ENCODE data around the gene DPYSL3. TPM values are rescaled to one million over a fixed set of nuclear protein-coding genes. Genes with fewer than 3 reads are reported as not detected.

DPYSL3 gene
- total RNA-seq, 2 experiments from 2014 or later: not detected

DNA sequence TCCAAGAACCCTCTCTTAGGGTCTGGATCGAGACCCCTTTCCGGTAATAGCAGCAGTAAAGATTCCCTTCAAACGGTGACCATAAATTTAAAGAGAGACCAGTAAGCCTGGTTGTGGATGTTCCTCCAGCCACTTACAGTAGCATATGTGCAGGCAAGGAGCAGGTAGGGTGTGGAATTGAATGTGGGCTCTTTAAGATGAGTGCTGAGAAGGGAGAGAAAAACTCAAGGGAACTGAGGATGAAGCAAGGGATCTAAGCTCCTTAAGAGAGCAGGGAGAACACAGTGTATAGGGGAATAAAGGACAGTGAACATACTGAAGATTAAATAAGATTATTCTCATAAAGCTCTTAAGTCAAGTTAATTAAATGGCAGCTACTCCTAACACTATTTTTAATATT, 51.3 kb downstream of the DPYSL3 start:
- Mint-ChIP-seq H3K36me3 (no peaks in the 10 kb centered on the region), H3K4me1 (ENCODE audit: low read depth) (peaks cover 2% of the 10 kb centered on the region), H3K9me3 (no peaks in the 10 kb centered on the region), H3K4me3 (no peak overlapping the region), H3K27ac (no peak overlapping the region), H3K27me3 (peaks cover 37% of the 10 kb centered on the region)
- ChIA-PET CTCF (no interaction called here), POLR2A (no interaction called here)
- no peak for DNase-seq
- intact Hi-C loops (cut with micrococcal nuclease): loop anchor here (10.0 kb wide), 1 partner anchor 366 kb away; no protein-coding TSS in a partner anchor

DNA sequence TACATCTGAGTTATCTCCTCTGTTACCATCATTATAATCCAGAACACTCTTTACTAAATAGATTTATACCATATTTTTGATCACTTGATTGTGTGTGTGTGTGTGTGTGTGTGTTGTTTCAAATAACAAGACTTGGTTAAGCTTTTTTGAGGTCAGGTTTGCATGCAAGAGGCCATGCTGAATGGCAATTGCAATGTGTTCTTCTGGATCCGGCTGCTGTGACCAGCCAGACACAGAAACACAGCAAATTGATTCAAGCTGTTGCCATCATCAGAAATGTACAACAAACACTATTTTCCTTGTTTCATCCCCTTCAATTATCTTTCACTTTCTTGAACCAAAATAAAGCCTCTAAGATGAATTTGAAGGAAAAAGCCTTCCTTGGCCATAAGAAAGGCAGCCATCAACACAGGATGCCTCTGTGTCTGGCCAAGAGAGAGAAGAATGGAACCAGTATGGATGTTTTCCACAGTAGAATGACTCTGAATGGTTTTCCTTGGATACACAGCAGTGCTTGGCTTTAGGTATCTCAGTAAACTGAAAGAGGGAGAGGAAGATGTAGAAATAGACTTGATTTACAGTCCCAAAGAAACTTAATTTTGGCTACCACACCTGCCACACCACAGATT, 53.9 kb downstream of the DPYSL3 start:
- Mint-ChIP-seq H3K9me3 (no peaks in the 10 kb centered on the region), H3K4me3 (no peak overlapping the region), H3K36me3 (no peaks in the 10 kb centered on the region), H3K4me1 (ENCODE audit: low read depth) (peaks cover 9% of the 10 kb centered on the region), H3K27ac (no peak overlapping the region), H3K27me3 (peaks cover 55% of the 10 kb centered on the region)
- CTCF ChIA-PET: no interaction called here
- no peak for DNase-seq
- intact Hi-C loops (cut with micrococcal nuclease): loop anchor here (2.0 to 10.0 kb wide), 2 partner anchors 123 to 369 kb away; no protein-coding TSS in a partner anchor
- POLR2A ChIA-PET: no interaction called here

DNA sequence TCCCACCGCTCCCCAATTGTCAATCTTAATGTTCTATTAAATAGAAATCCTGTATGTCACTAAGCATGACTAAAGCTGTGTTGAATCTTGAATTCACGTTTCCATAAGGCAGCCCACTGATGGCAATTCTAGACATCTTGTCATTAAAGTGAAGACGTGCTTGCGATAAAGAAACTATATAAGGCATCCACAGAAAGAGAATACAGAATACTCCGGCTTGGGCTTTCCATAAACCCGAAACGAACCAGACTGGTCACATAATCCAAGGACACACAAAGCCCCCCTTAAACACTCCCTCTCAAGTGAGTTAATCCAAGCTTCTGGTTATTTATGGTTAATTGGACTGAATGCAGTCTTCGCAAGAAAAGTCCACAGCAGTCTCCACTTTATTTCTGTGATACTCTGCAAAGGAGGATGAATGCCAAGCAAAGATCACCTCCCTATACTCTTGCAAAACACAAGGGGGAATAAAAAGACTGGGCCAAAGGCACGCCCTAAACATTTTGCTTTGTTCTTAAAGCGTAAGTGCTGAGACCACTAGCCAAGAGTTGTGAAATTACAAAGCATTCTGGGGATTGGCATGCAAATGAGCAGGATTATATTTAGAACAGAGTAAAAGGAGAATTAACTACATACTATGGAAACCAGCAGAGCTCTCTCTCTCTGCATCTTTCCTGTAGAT, 54.7 kb downstream of the DPYSL3 start:
- Mint-ChIP-seq H3K27ac (no peak overlapping the region), H3K27me3 (peaks cover 59% of the 10 kb centered on the region), H3K4me1 (ENCODE audit: low read depth) (peaks cover 9% of the 10 kb centered on the region), H3K9me3 (no peaks in the 10 kb centered on the region), H3K36me3 (no peaks in the 10 kb centered on the region), H3K4me3 (no peak overlapping the region)
- POLR2A ChIA-PET: no interaction called here
- intact Hi-C loops (cut with micrococcal nuclease): loop anchor here (2.0 to 10.0 kb wide), 2 partner anchors 124 to 370 kb away; no protein-coding TSS in a partner anchor
- DNase-seq: no peak
- CTCF ChIA-PET: interaction anchor here (1.4 kb wide), 1 partner anchor 10 kb away, joined by 5 read pairs; no protein-coding TSS in a partner anchor

DNA sequence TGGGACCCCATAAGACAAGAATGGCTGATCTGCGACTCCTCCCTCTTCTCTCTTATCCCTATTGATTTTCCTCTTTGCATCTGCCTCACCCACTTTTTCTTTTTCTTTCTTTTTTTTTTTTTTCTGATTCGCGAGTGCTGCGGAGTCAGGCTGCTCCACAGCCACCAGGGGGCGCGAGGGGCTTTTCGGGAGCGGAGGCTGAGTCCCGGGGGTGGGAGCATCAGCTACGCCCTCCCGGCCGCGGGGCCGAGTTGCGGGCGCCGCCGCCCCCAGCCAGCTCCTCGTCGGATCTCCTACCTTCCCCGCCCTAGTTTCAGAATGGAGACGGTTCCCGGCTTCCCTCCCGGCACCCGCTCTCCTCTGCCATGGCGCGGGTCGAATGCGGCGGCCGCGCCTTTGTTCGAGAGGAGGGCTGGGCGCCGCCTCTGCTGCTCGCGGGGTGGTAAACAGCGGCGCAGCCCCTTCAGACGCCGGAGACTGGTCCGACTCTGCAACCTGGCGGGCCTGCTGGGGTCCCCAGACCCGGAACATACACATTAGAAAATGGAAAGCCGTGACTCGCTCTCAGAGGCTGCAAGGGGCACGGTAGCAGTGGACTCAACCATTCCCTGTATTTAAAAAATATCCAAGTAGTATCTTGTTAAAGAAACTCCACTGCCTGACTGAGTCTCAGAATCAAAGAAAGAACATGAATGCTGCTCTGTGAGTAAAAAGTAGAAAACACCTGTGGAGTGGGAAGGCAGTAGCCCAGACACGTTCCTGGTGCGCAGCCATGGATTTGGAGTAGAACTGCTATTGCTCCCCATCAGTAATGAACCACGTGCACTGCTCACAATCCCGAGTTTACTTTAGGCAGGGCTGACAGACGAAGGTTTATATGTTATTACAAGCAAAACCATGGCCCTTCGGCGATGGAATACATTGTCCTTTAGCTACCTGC, 55.7 kb downstream of the DPYSL3 start:
- H3K4me3 Mint-ChIP-seq: peak overlapping the region; percentile 72
- ChIA-PET CTCF (interaction anchor here (0.7 to 1.4 kb wide), 4 partner anchors 9 to 825 kb away, joined by 3 to 5 read pairs (median 4); no protein-coding TSS in a partner anchor), POLR2A (no interaction called here)
- peak; percentile 68 for DNase-seq
- no peak overlapping the region for H3K27ac Mint-ChIP-seq
- peaks cover 9% of the 10 kb centered on the region for H3K4me1 Mint-ChIP-seq (ENCODE audit: low read depth)
- peaks cover 65% of the 10 kb centered on the region for H3K27me3 Mint-ChIP-seq
- H3K9me3 Mint-ChIP-seq: no peaks in the 10 kb centered on the region
- H3K36me3 Mint-ChIP-seq: no peaks in the 10 kb centered on the region
- intact Hi-C loops (cut with micrococcal nuclease): loop anchor here (2.0 to 10.0 kb wide), 2 partner anchors 125 to 371 kb away; no protein-coding TSS in a partner anchor

DNA sequence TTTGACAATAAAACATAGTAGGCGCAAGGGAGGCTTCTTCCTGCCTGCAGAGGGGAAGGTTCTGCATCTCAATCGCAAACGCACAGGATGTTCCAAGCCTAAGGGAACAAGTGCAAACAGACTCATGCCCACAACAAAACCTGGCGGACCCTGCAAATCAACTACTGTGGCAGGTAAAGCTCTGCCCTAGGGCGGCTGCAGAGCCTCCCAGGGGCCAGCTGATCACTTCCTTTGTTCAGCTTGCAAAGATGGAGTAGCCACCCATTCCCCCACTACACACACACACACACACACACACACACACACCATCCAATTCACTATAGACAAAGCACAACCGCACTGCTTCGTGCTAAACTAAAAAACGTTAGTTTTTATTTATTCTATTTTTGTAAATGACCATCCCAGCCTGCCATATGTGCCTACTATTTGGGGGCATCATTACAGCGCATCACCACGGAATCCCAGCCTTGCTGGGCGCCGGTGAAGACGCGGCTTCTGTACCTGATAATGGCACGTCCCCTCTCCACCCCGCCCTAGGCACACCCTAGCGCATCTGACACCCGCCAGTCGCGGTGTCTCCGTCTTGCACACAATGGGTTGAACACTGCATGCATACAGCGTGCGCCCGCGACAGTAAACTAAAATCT, 57.6 kb downstream of the DPYSL3 start:
- POLR2A ChIA-PET: no interaction called here
- CTCF ChIA-PET: no interaction called here
- no peak overlapping the region for H3K4me3 Mint-ChIP-seq

DNA sequence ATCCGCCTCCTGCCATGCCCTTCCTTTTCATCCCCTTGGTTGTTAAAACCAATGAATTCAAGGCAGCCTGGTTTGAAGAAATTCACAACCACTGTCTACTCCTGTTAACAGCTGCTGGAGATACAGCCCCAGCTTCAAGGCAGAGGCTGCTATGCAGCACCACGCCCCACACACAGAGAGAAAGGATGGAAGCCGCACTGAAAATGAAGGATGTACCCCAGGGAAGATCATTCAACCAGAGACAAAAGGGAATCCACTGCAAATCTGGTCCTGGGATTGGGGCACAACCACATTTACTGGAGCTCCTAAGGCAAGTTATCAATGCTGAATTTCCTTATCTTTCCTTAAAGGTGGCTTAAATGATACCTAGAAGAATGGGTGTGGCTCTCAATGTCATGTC, 58.7 kb downstream of the DPYSL3 start:
- POLR2A ChIA-PET: no interaction called here
- Mint-ChIP-seq H3K4me3 (no peak overlapping the region), H3K9me3 (no peaks in the 10 kb centered on the region), H3K27me3 (peaks cover 56% of the 10 kb centered on the region), H3K36me3 (no peaks in the 10 kb centered on the region), H3K4me1 (ENCODE audit: low read depth) (peaks cover 9% of the 10 kb centered on the region), H3K27ac (no peak overlapping the region)
- intact Hi-C loops (cut with micrococcal nuclease): loop anchor here (10.0 kb wide), 1 partner anchor 374 kb away; no protein-coding TSS in a partner anchor
- CTCF ChIA-PET: no interaction called here
- no peak for DNase-seq

More for the DNA sequence above, 57.6 kb downstream of the DPYSL3 start:
- H3K27ac Mint-ChIP-seq: no peak overlapping the region
- no peak for DNase-seq
- no peaks in the 10 kb centered on the region for H3K9me3 Mint-ChIP-seq
- peaks cover 62% of the 10 kb centered on the region for H3K27me3 Mint-ChIP-seq
- peaks cover 9% of the 10 kb centered on the region for H3K4me1 Mint-ChIP-seq (ENCODE audit: low read depth)
- no peaks in the 10 kb centered on the region for H3K36me3 Mint-ChIP-seq
- intact Hi-C loops (cut with micrococcal nuclease): loop anchor here (10.0 kb wide), 1 partner anchor 373 kb away; no protein-coding TSS in a partner anchor

DNA sequence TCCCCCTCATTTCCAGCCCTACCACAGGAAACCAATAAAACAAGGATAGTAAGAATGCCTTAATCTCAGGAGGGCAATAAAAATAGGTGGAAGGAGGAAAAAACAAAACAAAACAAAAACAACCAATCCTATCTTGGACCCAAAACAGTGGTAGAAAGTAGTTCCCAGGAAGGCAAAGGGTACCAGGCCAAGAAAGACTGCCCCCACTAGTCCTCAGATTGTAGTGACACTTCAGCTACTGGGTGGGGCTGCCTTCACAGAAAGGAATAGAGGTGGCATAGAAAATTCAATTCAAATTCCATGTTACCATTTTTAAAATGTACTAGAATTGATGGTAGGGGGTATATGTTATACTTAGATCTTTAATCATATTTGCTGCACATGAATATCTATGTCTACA, 59.3 kb downstream of the DPYSL3 start:
- Mint-ChIP-seq H3K4me1 (ENCODE audit: low read depth) (peaks cover 9% of the 10 kb centered on the region), H3K27me3 (peaks cover 53% of the 10 kb centered on the region), H3K27ac (no peak overlapping the region), H3K36me3 (no peaks in the 10 kb centered on the region), H3K9me3 (no peaks in the 10 kb centered on the region), H3K4me3 (no peak overlapping the region)
- POLR2A ChIA-PET: no interaction called here
- CTCF ChIA-PET: no interaction called here
- intact Hi-C loops (cut with micrococcal nuclease): loop anchor here (10.0 kb wide), 1 partner anchor 374 kb away; no protein-coding TSS in a partner anchor
- no peak for DNase-seq

DNA sequence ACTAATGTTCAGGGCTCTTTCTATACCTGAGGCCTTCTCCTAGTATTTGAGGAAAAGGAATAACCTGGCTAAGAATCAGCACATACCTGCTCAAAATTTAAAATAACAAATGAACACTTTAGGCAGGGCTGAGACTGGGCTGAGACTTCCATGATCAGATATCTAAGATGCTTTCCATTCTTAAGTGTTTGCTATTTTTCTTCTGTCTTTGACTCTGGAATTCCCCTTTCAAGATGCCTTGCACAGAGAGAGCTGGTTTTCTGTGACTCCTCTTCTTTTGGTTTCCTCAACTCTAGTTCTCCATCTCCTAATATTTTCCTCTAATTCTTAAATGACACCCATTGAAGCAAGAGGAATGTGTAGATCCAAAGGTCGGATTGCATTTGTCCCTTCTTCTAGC, 61.1 kb downstream of the DPYSL3 start:
- Mint-ChIP-seq H3K27me3 (peaks cover 36% of the 10 kb centered on the region), H3K9me3 (no peaks in the 10 kb centered on the region), H3K27ac (no peak overlapping the region), H3K4me3 (no peak overlapping the region), H3K4me1 (ENCODE audit: low read depth) (peaks cover 8% of the 10 kb centered on the region), H3K36me3 (no peaks in the 10 kb centered on the region)
- intact Hi-C loops (cut with micrococcal nuclease): no loop called here
- no peak for DNase-seq
- POLR2A ChIA-PET: no interaction called here
- CTCF ChIA-PET: no interaction called here

DNA sequence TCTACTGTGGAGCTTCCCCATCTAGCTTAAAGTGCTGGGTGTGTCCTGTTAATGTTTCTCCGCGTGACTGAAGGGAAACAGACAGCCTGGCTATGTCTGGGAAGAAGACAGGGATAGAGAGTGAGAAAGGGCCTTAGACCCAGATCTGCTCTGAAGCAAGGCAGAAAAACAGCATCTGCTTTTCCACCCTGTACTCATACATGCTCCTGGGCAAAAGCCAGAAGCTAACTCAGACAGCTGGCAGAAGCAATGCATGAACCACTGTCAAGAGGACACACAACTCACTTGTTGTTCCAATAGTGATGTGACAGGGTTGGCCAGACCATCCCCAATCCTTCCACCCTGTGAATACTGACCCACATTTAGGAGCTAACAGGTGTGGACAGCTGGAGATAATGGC, 63.3 kb downstream of the DPYSL3 start:
- CTCF ChIA-PET: no interaction called here
- Mint-ChIP-seq H3K36me3 (no peaks in the 10 kb centered on the region), H3K27ac (no peak overlapping the region), H3K4me3 (no peak overlapping the region), H3K4me1 (ENCODE audit: low read depth) (no peaks in the 10 kb centered on the region), H3K9me3 (no peaks in the 10 kb centered on the region), H3K27me3 (peaks cover 22% of the 10 kb centered on the region)
- no peak for DNase-seq
- POLR2A ChIA-PET: no interaction called here
- intact Hi-C loops (cut with micrococcal nuclease): no loop called here

DNA sequence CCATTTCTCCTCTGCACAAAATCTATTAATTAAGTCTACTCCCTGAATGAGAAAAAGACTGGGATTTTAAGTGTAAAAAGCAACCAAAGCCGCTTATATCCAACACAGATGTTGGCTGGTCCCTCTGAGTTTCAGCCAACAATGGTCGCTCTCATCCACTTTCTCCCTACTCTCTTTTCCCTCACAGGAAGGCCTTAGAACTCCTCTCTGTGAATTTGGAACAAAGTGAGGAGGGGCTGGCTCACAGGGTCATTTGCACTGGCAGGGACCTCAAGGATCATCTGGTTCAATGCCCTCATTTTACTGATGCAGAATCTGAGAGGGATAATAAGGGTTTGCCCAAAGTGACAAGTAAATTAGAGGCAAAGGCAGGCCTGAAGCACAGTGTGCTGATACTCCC, 64.0 kb downstream of the DPYSL3 start:
- no peak for DNase-seq
- POLR2A ChIA-PET: no interaction called here
- Mint-ChIP-seq H3K4me3 (no peak overlapping the region), H3K27me3 (peaks cover 16% of the 10 kb centered on the region), H3K9me3 (no peaks in the 10 kb centered on the region), H3K36me3 (no peaks in the 10 kb centered on the region), H3K4me1 (ENCODE audit: low read depth) (no peaks in the 10 kb centered on the region), H3K27ac (no peak overlapping the region)
- intact Hi-C loops (cut with micrococcal nuclease): no loop called here
- CTCF ChIA-PET: no interaction called here

DNA sequence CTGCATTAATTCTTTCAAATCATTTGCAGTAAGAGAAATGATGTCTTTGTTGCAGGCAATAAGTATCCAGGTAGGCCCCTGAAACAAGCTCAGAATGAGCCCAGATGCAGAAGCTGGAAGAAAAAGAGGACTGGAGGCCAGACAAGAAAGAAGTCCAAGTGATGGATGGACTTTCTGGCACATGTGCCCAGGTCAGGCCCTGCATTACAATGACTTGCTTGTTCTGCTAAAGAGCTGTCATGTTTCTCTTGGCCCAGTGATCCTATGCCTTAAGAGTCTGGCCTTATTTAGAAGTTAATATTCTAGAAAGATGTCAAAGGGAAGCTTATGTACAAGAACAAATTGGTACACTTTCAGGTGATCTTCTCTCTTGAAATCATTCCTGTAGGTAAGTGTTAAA, 64.8 kb downstream of the DPYSL3 start:
- H3K4me3 Mint-ChIP-seq: no peak overlapping the region
- DNase-seq: no peak
- POLR2A ChIA-PET: no interaction called here
- peaks cover 10% of the 10 kb centered on the region for H3K27me3 Mint-ChIP-seq
- no peak overlapping the region for H3K27ac Mint-ChIP-seq
- CTCF ChIA-PET: interaction anchor here (1.4 kb wide), 1 partner anchor 9 kb away, joined by 5 read pairs; no protein-coding TSS in a partner anchor
- H3K36me3 Mint-ChIP-seq: no peaks in the 10 kb centered on the region
- H3K4me1 Mint-ChIP-seq (ENCODE audit: low read depth): no peaks in the 10 kb centered on the region
- H3K9me3 Mint-ChIP-seq: no peaks in the 10 kb centered on the region
- intact Hi-C loops (cut with micrococcal nuclease): no loop called here

DNA sequence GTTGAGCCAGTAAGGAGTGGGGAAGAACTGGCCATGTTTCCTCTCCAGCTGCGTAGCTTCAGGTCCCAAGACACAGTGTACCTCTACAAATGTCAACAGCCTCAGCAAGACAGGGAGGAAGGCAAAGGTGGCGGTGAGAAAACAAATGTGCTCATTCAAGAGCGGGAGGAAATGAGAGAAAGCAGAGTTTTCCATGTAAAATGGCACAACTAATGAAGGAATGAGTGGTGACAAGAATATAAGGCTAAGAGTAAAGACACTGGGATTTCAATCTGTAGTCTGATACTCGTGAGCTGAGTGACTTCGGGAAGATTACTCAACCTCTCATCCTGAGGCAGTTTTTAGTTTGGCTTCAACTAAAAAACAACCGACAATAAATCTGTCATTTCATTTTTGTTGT, 67.6 kb downstream of the DPYSL3 start:
- Mint-ChIP-seq H3K9me3 (no peaks in the 10 kb centered on the region), H3K4me1 (ENCODE audit: low read depth) (no peaks in the 10 kb centered on the region), H3K4me3 (no peak overlapping the region), H3K36me3 (no peaks in the 10 kb centered on the region), H3K27ac (no peak overlapping the region), H3K27me3 (no peaks in the 10 kb centered on the region)
- DNase-seq: no peak
- ChIA-PET POLR2A (no interaction called here), CTCF (no interaction called here)
- intact Hi-C loops (cut with micrococcal nuclease): no loop called here
